ENCODE measurements around the gene C1orf122.

DNA sequence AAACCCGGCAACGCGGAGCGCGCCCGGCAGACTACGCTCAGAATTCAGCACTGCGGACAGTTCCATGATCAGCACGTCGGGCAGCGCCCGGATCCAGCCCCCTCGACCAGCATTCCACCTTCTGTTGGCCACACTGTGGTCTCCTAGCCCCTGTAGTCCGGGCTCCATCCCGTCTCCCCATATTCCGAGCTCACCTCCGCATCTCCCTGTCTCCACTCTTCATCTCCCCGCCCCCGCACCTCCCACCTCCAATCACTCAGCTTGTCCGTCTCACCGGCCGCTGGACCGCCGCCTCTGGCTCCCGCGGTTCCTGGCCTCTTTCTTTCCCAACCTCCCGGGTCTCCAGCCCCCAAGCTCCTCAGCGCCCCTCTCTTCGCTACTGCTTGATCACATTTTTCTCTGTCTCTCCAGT lies 43.2 kb upstream of the C1orf122 start:
- TF ChIP-seq GATA3 (IDR thresholded peaks at IDR 0.05; ENCODE audit: low read depth, low read length) (no peak), GATA2 (IDR thresholded peaks at IDR 0.05; ENCODE audit: low read depth, low read length) (no peak)
